WTC11 (cell line): ENCODE measurements around the gene ADAM33.

ENCODE experiments used
- GABPB1 ChIP-seq: sonication (generic); formaldehyde crosslinking; IDR thresholded peaks from 2 replicates; pipeline ENCODE4 v1.8.1; 2023; ENCODE audit warnings: mild to moderate bottlenecking, missing genetic modification reagents
- MAX ChIP-seq: sonication (generic); formaldehyde crosslinking; IDR thresholded peaks from 2 replicates; pipeline ENCODE4 v1.8.0; 2022; ENCODE audit warnings: mild to moderate bottlenecking, missing genetic modification reagents
- NR1H2 ChIP-seq: sonication (generic); formaldehyde crosslinking; IDR thresholded peaks from 2 replicates; pipeline ENCODE4 v1.9.0; 2021; ENCODE audit warnings: mild to moderate bottlenecking, moderate library complexity, missing genetic modification reagents
- NR2C2 ChIP-seq: sonication (generic); formaldehyde crosslinking; IDR thresholded peaks from 2 replicates; pipeline ENCODE4 v1.8.0; 2022; ENCODE audit warnings: mild to moderate bottlenecking, missing genetic modification reagents
- SMAD3 ChIP-seq: sonication (generic); formaldehyde crosslinking; IDR thresholded peaks from 2 replicates; pipeline ENCODE4 v1.8.0; 2022; ENCODE audit warnings: missing genetic modification reagents, mild to moderate bottlenecking, borderline replicate concordance
- TEAD4 ChIP-seq: sonication (generic); formaldehyde crosslinking; IDR thresholded peaks from 2 replicates; pipeline ENCODE4 v1.8.0; 2022; ENCODE audit warnings: mild to moderate bottlenecking, missing genetic modification reagents
- ZNF232 ChIP-seq: sonication (generic); formaldehyde crosslinking; IDR thresholded peaks from 2 replicates; pipeline ENCODE4 v1.8.0; 2022; ENCODE audit warnings: mild to moderate bottlenecking, missing genetic modification reagents
- TF ChIP-seq, protein P1 (sequence below): fragments of 200-600 bp; IDR thresholded peaks from 2 replicates; pipeline ENCODE4 v1.8.0; 2022; ENCODE audit warnings: antibody characterized with exemption
- TF ChIP-seq, protein P2 (sequence below): sonication (generic); formaldehyde crosslinking; IDR thresholded peaks from 2 replicates; pipeline ENCODE4 v1.8.1; 2022; ENCODE audit warnings: low read depth, missing genetic modification reagents, borderline replicate concordance
- TF ChIP-seq, protein P3 (sequence below): sonication (generic); formaldehyde crosslinking; IDR thresholded peaks from 2 replicates; pipeline ENCODE4 v1.8.1; 2023; ENCODE audit warnings: mild to moderate bottlenecking, missing genetic modification reagents, borderline replicate concordance

GRCh38 chr20:3729811-3730540 lies 48.2 kb upstream of the ADAM33 start:
- TF ChIP-seq, protein P1, sequence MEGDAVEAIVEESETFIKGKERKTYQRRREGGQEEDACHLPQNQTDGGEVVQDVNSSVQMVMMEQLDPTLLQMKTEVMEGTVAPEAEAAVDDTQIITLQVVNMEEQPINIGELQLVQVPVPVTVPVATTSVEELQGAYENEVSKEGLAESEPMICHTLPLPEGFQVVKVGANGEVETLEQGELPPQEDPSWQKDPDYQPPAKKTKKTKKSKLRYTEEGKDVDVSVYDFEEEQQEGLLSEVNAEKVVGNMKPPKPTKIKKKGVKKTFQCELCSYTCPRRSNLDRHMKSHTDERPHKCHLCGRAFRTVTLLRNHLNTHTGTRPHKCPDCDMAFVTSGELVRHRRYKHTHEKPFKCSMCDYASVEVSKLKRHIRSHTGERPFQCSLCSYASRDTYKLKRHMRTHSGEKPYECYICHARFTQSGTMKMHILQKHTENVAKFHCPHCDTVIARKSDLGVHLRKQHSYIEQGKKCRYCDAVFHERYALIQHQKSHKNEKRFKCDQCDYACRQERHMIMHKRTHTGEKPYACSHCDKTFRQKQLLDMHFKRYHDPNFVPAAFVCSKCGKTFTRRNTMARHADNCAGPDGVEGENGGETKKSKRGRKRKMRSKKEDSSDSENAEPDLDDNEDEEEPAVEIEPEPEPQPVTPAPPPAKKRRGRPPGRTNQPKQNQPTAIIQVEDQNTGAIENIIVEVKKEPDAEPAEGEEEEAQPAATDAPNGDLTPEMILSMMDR: no peak
- TF ChIP-seq, protein P2, sequence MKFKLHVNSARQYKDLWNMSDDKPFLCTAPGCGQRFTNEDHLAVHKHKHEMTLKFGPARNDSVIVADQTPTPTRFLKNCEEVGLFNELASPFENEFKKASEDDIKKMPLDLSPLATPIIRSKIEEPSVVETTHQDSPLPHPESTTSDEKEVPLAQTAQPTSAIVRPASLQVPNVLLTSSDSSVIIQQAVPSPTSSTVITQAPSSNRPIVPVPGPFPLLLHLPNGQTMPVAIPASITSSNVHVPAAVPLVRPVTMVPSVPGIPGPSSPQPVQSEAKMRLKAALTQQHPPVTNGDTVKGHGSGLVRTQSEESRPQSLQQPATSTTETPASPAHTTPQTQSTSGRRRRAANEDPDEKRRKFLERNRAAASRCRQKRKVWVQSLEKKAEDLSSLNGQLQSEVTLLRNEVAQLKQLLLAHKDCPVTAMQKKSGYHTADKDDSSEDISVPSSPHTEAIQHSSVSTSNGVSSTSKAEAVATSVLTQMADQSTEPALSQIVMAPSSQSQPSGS (CRISPR knock-in tag): no peak
- TF ChIP-seq MAX (CRISPR knock-in tag) (no peak), SMAD3 (no peak), TEAD4 (no peak), NR2C2 (no peak), NR1H2 (CRISPR knock-in tag) (no peak), GABPB1 (CRISPR knock-in tag) (no peak), ZNF232 (no peak)
- TF ChIP-seq, protein P3, sequence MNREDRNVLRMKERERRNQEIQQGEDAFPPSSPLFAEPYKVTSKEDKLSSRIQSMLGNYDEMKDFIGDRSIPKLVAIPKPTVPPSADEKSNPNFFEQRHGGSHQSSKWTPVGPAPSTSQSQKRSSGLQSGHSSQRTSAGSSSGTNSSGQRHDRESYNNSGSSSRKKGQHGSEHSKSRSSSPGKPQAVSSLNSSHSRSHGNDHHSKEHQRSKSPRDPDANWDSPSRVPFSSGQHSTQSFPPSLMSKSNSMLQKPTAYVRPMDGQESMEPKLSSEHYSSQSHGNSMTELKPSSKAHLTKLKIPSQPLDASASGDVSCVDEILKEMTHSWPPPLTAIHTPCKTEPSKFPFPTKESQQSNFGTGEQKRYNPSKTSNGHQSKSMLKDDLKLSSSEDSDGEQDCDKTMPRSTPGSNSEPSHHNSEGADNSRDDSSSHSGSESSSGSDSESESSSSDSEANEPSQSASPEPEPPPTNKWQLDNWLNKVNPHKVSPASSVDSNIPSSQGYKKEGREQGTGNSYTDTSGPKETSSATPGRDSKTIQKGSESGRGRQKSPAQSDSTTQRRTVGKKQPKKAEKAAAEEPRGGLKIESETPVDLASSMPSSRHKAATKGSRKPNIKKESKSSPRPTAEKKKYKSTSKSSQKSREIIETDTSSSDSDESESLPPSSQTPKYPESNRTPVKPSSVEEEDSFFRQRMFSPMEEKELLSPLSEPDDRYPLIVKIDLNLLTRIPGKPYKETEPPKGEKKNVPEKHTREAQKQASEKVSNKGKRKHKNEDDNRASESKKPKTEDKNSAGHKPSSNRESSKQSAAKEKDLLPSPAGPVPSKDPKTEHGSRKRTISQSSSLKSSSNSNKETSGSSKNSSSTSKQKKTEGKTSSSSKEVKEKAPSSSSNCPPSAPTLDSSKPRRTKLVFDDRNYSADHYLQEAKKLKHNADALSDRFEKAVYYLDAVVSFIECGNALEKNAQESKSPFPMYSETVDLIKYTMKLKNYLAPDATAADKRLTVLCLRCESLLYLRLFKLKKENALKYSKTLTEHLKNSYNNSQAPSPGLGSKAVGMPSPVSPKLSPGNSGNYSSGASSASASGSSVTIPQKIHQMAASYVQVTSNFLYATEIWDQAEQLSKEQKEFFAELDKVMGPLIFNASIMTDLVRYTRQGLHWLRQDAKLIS: no peak
